GM10248 (cell line): ENCODE data around the gene EIF2S3B.

Experiments used
- CTCF ChIA-PET: fragments of 300-600 bp; sonication (Branson Sonifier 250); formaldehyde crosslinking; extraction: SDS; loops from one replicate; lab custom pipeline; 2021; ENCODE audit warnings: antibody characterized with exemption; lab: Yijun Ruan, JAX
- POLR2A ChIA-PET: fragments of 350-650 bp; sonication (Branson Sonifier 250); formaldehyde crosslinking; extraction: SDS; loops from one replicate; lab custom pipeline; 2020; ENCODE audit warnings: antibody characterized with exemption; lab: Yijun Ruan, JAX
- DNase-seq: peaks from one replicate; pipeline ENCODE4 v3.0.0; 2012; ENCODE audit errors: extremely low spot score
- TF ChIP-seq, protein P1 (sequence below): IDR thresholded peaks from 2 replicates; pipeline ENCODE4 v1.5.1; 2012; ENCODE audit warnings: mild to moderate bottlenecking, low read depth; ENCODE audit errors: extremely low read depth, missing control alignments, control extremely low read depth

EIF2S3B gene

DNA sequence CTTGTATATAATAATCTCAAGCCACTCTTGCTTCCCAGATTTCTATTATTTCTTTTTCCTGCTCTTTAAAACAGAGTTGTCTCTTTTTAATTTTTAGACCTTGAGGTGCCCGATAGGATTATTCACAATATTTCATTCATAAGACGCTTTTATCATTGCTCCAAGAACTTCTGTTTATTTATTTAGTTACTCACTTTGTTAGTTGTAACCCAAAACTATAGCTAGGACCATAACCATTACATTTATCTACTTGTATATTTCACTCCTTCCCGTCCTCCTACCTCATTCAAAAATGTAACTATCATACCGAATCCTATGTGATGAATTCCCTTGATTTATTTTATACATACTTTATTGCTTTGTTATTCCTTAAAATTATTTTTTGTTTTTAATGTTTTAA lies 7.1 kb downstream of the EIF2S3B start:
- ChIA-PET POLR2A (no interaction called here), CTCF (no interaction called here)
- DNase-seq: no peak
- TF ChIP-seq, protein P1, sequence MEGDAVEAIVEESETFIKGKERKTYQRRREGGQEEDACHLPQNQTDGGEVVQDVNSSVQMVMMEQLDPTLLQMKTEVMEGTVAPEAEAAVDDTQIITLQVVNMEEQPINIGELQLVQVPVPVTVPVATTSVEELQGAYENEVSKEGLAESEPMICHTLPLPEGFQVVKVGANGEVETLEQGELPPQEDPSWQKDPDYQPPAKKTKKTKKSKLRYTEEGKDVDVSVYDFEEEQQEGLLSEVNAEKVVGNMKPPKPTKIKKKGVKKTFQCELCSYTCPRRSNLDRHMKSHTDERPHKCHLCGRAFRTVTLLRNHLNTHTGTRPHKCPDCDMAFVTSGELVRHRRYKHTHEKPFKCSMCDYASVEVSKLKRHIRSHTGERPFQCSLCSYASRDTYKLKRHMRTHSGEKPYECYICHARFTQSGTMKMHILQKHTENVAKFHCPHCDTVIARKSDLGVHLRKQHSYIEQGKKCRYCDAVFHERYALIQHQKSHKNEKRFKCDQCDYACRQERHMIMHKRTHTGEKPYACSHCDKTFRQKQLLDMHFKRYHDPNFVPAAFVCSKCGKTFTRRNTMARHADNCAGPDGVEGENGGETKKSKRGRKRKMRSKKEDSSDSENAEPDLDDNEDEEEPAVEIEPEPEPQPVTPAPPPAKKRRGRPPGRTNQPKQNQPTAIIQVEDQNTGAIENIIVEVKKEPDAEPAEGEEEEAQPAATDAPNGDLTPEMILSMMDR: no peak

DNA sequence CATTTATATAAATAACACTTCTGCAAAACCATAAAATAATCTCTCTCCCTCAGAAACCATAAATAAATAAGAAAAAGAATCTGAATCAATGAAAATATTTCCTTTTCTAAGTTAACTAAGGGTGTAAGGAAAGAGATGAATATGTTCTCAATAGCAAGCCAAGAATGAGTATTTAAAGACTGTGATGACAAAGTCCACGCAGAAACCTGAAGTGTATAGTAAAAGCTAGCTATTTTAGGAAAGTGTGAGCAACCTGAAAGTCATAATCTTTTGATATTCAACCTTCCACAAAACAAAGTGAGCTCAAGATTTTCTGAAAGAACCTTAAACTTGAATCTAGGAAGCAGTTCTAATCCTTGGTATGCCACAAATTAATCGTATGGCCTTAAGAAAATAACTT lies 15.9 kb downstream of the EIF2S3B start:
- POLR2A ChIA-PET: interaction anchor here (0.6 kb wide), 1 partner anchor 155 kb away, joined by 3 read pairs; no protein-coding TSS in a partner anchor
- no peak for DNase-seq
- TF ChIP-seq, protein P1: no peak
- CTCF ChIA-PET: interaction anchor here (0.6 kb wide), 1 partner anchor 28 kb away, joined by 3 read pairs; no protein-coding TSS in a partner anchor

DNA sequence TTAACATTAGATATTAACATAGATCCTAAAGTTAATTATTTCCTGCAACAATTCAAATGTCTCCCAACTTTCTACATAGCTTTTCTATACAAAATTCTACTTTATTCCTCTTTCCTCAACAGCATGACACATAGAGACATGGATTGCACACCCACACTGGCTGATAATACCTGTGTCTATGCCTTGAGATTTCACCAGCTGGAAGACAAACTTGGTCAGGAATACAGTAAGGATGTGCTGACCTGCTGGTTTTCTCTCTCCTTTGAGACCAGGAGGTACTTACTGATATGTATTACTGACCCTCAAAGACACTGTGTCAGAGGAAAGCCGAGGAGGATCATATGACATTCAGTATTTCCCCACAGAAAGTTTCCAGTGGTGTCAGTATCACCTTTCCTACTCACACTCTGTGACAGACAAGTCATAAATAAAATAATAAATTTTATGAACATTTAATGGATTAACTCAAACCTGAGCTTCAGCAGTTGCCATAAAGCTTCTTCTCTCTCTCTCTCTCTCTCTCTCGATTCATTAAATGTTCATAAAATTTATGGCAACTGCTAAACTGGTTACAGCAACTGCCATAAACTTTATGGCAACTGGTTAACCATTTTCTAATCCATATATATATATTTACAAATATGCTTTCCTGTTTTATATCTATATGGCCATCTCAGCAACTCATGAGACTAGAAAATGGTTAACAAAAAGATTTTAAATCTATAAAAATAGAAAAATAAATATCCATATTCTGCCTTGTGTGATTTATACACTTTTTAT lies 22.7 kb downstream of the EIF2S3B start:
- POLR2A ChIA-PET: no interaction called here
- TF ChIP-seq, protein P1: no peak
- DNase-seq: no peak
- CTCF ChIA-PET: no interaction called here

DNA sequence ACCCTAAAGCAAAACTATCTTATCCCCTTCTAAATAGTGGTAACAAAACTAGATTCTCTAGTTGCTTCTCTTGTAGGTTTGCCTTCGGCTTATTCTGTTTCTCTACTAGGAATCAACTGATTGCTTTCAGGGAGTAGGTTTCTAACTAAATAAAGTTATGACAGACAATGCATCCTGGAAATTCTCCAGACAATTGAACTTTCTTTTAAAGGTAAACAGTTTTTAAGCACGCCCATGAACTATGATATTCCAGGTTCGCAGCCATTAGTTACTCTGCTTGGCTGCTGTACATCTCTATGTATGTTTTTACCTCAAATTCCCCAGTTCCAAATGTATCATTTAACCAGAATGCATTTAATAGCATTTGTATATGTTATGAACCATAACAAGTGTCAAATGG lies 23.9 kb downstream of the EIF2S3B start:
- CTCF ChIA-PET: no interaction called here
- POLR2A ChIA-PET: no interaction called here
- DNase-seq: no peak
- TF ChIP-seq, protein P1: no peak

DNA sequence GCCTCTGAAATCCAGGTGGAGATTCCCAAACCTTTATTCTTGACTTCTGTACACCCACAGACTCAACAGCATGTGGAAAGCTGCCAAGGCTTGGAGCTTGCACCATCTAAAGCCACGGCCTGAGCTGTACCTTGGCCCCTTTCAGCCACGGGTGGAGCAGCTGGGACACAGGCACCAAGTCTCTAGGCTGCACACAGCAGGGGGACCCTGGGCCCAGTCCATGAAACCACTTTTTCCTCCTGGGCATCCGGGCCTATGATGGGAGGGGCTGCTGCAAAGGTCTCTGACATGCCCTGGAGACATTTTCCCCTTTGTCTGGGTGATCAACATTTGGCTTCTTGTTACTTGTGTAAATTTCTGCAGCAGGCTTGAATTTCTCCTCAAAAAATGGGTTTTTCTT lies 32.0 kb downstream of the EIF2S3B start:
- POLR2A ChIA-PET: no interaction called here
- no peak for DNase-seq
- CTCF ChIA-PET: no interaction called here
- TF ChIP-seq, protein P1: no peak

DNA sequence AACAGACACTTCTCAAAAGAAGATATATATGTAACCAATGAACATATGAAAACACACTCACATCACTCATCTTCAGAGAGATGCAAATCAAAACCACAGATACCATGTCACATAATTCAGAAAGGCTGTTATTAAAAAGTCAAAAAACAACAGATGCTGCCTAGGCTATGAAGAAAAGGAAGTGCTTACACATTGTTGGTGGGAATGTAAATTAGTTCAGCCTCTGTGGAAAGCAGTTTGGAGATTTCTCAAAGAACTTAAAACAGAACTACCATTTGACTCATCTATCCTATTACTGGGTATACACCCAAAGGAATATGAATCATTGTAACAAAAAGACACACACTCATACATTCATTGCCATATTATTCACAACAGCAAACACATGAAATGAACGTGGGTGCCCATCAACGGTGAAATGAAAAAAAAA lies 35.1 kb downstream of the EIF2S3B start:
- TF ChIP-seq, protein P1: no peak
- no peak for DNase-seq
- ChIA-PET POLR2A (no interaction called here), CTCF (interaction anchor here (0.6 kb wide), 1 partner anchor 798 kb away, joined by 3 read pairs; no protein-coding TSS in a partner anchor)
